H1 (cell line): ENCODE measurements around the gene RPS6KA2. TPM values are rescaled to one million over a fixed set of nuclear protein-coding genes. Genes with fewer than 3 reads are reported as not detected.

Source experiments
- CHD1 ChIP-seq: IDR thresholded peaks from 2 replicates; pipeline ENCODE4 v1.6.1; 2012; ENCODE audit warnings: low read depth, low read length, improper control_type of control experiment
- CREB1 ChIP-seq: IDR thresholded peaks from 2 replicates; pipeline ENCODE4 v1.6.1; 2012; ENCODE audit warnings: inconsistent platforms
- polyA plus RNA-seq, 7 experiments: library from polyadenylated mRNA; depleted of rRNA in 3 of 7; stranded (reverse) in 5 of 7; unstranded in 2 of 7; fragments of >200 nt in 5 of 7; fragments of 200-250 nt in 2 of 7; gene quantifications; 1 replicate in 5 of 7; 2 replicates in 1 of 7; 4 replicates in 1 of 7; pipeline versions ENCODE4 v1.2.1 to v1.2.3, GENCODE V29; 2011 to 2013; ENCODE audit warnings: missing spikeins in 2 of 7, mixed read lengths in 2 of 7
- total RNA-seq: library from RNA; stranded (reverse); fragmentation: NEBNext Ultra II Directional; extraction: Animal tissue kit (Norgen Biotek cat#: 25700); gene quantifications from 2 replicates; pipeline ENCODE4 v1.2.1, GENCODE V29; 2021
- TF ChIP-seq, protein P1 (sequence below), 3 experiments: IDR thresholded peaks; 1 replicate in 2 of 3; 2 replicates in 1 of 3; pipeline versions ENCODE4 v1.5.1 to v1.6.1; 2011; ENCODE audit warnings: low read length in 3 of 3, mild to moderate bottlenecking in 3 of 3, inconsistent platforms in 2 of 3, low read depth in 1 of 3, moderate library complexity in 1 of 3; ENCODE audit not compliant: insufficient read depth in 1 of 3; ENCODE audit errors: control extremely low read depth in 1 of 3
- TF ChIP-seq, protein P2 (sequence below): IDR thresholded peaks from 2 replicates; pipeline ENCODE4 v1.6.1; 2012; ENCODE audit warnings: low read length, inconsistent platforms
- TF ChIP-seq, protein P3 (sequence below): IDR thresholded peaks from 2 replicates; pipeline ENCODE4 v1.6.1; 2011; ENCODE audit warnings: low read depth, mild to moderate bottlenecking, low read length; ENCODE audit not compliant: insufficient read depth

Gene RPS6KA2
- total and polyA plus RNA-seq, 2 of the 8 experiments (the other 6 are each of a cell fraction or from before 2014, with no cell fraction given), result 8.8 to 25.7 TPM

DNA sequence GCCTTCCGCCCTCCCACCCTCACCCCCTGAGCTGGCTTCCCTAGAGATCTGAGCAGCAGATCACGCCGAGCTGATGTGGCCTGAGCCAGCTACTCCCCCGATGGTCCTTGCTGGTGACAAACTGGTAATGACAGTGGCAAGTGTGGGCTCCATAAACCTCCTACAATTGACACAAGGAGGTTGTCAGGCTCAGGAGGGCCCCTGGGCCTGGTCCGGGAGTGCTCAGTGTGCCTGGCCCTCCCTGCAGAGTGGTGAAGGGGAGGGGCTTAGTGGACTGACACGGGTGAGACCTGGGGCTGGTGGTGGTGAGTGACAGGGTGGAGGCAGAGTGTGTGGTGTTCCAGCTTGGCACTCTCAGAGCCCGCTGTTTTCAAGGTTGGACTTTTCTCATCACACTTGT lies 221.7 kb downstream of the RPS6KA2 start (continued):
- TF ChIP-seq, protein P1, sequence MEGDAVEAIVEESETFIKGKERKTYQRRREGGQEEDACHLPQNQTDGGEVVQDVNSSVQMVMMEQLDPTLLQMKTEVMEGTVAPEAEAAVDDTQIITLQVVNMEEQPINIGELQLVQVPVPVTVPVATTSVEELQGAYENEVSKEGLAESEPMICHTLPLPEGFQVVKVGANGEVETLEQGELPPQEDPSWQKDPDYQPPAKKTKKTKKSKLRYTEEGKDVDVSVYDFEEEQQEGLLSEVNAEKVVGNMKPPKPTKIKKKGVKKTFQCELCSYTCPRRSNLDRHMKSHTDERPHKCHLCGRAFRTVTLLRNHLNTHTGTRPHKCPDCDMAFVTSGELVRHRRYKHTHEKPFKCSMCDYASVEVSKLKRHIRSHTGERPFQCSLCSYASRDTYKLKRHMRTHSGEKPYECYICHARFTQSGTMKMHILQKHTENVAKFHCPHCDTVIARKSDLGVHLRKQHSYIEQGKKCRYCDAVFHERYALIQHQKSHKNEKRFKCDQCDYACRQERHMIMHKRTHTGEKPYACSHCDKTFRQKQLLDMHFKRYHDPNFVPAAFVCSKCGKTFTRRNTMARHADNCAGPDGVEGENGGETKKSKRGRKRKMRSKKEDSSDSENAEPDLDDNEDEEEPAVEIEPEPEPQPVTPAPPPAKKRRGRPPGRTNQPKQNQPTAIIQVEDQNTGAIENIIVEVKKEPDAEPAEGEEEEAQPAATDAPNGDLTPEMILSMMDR (IDR thresholded peaks at IDR 0.05; ENCODE audit: control extremely low read depth in 1 of 3, insufficient read depth in 1 of 3, low read depth in 1 of 3, low read length in 3 of 3), result no peak
- TF ChIP-seq CHD1 (no peak), CREB1 (no peak)
- TF ChIP-seq, protein P2, sequence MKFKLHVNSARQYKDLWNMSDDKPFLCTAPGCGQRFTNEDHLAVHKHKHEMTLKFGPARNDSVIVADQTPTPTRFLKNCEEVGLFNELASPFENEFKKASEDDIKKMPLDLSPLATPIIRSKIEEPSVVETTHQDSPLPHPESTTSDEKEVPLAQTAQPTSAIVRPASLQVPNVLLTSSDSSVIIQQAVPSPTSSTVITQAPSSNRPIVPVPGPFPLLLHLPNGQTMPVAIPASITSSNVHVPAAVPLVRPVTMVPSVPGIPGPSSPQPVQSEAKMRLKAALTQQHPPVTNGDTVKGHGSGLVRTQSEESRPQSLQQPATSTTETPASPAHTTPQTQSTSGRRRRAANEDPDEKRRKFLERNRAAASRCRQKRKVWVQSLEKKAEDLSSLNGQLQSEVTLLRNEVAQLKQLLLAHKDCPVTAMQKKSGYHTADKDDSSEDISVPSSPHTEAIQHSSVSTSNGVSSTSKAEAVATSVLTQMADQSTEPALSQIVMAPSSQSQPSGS, result no peak
- TF ChIP-seq, protein P3, sequence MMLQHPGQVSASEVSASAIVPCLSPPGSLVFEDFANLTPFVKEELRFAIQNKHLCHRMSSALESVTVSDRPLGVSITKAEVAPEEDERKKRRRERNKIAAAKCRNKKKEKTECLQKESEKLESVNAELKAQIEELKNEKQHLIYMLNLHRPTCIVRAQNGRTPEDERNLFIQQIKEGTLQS, result no peak
- TF ChIP-seq, all 59 proteins: peak for 0
